NCI-H1092 (cell line): Measurements from ENCODE around the gene GABRP.
A peak's percentile ranks its signal among the peaks of the same experiment; 100 is the strongest.
"Not testable (repeated sequence)": the region's sequence is repeated elsewhere in the genome, so short reads cannot be mapped to it uniquely, and the experiment has no call there.

ENCODE experiments used
- DNase-seq: peaks from one replicate; lab custom pipeline; 2025; lab: John Stamatoyannopoulos, UW

Gene GABRP

GRCh38 chr5:170792878-170793277 lies 9.4 kb downstream of the GABRP start:
- DNase-seq, result no peak

- no peak for DNase-seq
Observed at GRCh38 chr5:170795154-170795553, 11.6 kb downstream of the GABRP start.

- no peak for DNase-seq
Observed at GRCh38 chr5:170805666-170806065, 22.1 kb downstream of the GABRP start.

GRCh38 chr5:170809551-170809950 lies 26.0 kb downstream of the GABRP start:
- peak; percentile 31 for DNase-seq

- no peak for DNase-seq
Observed at GRCh38 chr5:170811719-170812118, 28.2 kb downstream of the GABRP start.

- no peak for DNase-seq
Observed at GRCh38 chr5:170813231-170813630, 29.7 kb downstream of the GABRP start.

GRCh38 chr5:170817195-170817594 lies 33.7 kb downstream of the GABRP start:
- no peak for DNase-seq

GRCh38 chr5:170818232-170818631 lies 34.7 kb downstream of the GABRP start:
- DNase-seq, result no peak

- DNase-seq, result no peak
Observed at GRCh38 chr5:170819824-170820223, 36.3 kb downstream of the GABRP start.

GRCh38 chr5:170821257-170821800 lies 37.8 kb downstream of the GABRP start:
- no peak for DNase-seq

- DNase-seq, result no peak
Observed at GRCh38 chr5:170826117-170826516, 42.6 kb downstream of the GABRP start.

GRCh38 chr5:170832241-170832640 lies 48.7 kb downstream of the GABRP start:
- no peak for DNase-seq

GRCh38 chr5:170833981-170834380 lies 50.5 kb downstream of the GABRP start:
- not testable (repeated sequence) for DNase-seq

GRCh38 chr5:170836226-170836625 lies 52.7 kb downstream of the GABRP start:
- no peak for DNase-seq

GRCh38 chr5:170843870-170844269 lies 60.3 kb downstream of the GABRP start:
- no peak for DNase-seq

GRCh38 chr5:170844651-170845050 lies 61.1 kb downstream of the GABRP start:
- DNase-seq, result no peak

GRCh38 chr5:170846416-170846815 lies 62.9 kb downstream of the GABRP start:
- DNase-seq, result no peak

GRCh38 chr5:170846846-170847245 lies 63.3 kb downstream of the GABRP start:
- DNase-seq, result no peak

- DNase-seq, result no peak
Observed at GRCh38 chr5:170848033-170848432, 64.5 kb downstream of the GABRP start.

- DNase-seq, result no peak
Observed at GRCh38 chr5:170849374-170849773, 65.8 kb downstream of the GABRP start.

GRCh38 chr5:170854566-170854965 lies 71.0 kb downstream of the GABRP start:
- no peak for DNase-seq

- DNase-seq, result no peak
Observed at GRCh38 chr5:170857066-170857465, 73.5 kb downstream of the GABRP start.

- DNase-seq, result no peak
Observed at GRCh38 chr5:170860415-170860814, 76.9 kb downstream of the GABRP start.

- DNase-seq, result no peak
Observed at GRCh38 chr5:170860818-170861666, 77.5 kb downstream of the GABRP start.
